HepG2 (cell line): Measurements from ENCODE around the gene MIA2. TPM values are rescaled to one million over a fixed set of nuclear protein-coding genes. Genes with fewer than 3 reads are reported as not detected.

ENCODE experiments used
- AFF4 ChIP-seq: sonication (generic); formaldehyde crosslinking; IDR thresholded peaks from 2 replicates; pipeline ENCODE4 v1.4.0; 2020; ENCODE audit warnings: missing genetic modification reagents
- ARNTL ChIP-seq: sonication (generic); formaldehyde crosslinking; IDR thresholded peaks from 2 replicates; pipeline ENCODE4 v1.4.0; 2020; ENCODE audit warnings: mild to moderate bottlenecking, missing genetic modification reagents
- BORCS8-MEF2B ChIP-seq: sonication (generic); formaldehyde crosslinking; IDR thresholded peaks from 2 replicates; pipeline ENCODE4 v1.8.0; 2022; ENCODE audit warnings: mild to moderate bottlenecking, missing genetic modification reagents
- ETV6 ChIP-seq: sonication (generic); formaldehyde crosslinking; conservative IDR thresholded peaks from 2 replicates; pipeline ENCODE4 v1.4.0; 2020; ENCODE audit warnings: missing genetic modification reagents
- GATAD2A ChIP-seq: IDR thresholded peaks from 2 replicates; pipeline ENCODE4 v1.6.1; 2016
- JUND ChIP-seq: sonication (generic); formaldehyde crosslinking; IDR thresholded peaks from 2 replicates; pipeline ENCODE4 v1.8.0; 2022; ENCODE audit warnings: mild to moderate bottlenecking, missing genetic modification reagents
- KDM6A ChIP-seq: IDR thresholded peaks from 2 replicates; pipeline ENCODE4 v1.6.1; 2016; ENCODE audit warnings: low read depth
- NFKB2 ChIP-seq: sonication (generic); formaldehyde crosslinking; IDR thresholded peaks from 2 replicates; pipeline ENCODE4 v1.4.0; 2020; ENCODE audit warnings: missing genetic modification reagents, borderline replicate concordance
- NFRKB ChIP-seq: fragments of 450-650 bp; IDR thresholded peaks from 2 replicates; pipeline ENCODE4 v1.6.1; 2017
- PHF21A ChIP-seq: sonication (generic); formaldehyde crosslinking; IDR thresholded peaks from 2 replicates; pipeline ENCODE4 v1.5.0; 2020; ENCODE audit warnings: mild to moderate bottlenecking, missing genetic modification reagents
- POGK ChIP-seq: sonication (generic); formaldehyde crosslinking; conservative IDR thresholded peaks from 2 replicates; pipeline ENCODE4 v1.8.0; 2022; ENCODE audit warnings: mild to moderate bottlenecking, moderate library complexity, missing genetic modification reagents
- PTBP1 ChIP-seq: fragments of 200-400 bp; formaldehyde crosslinking; IDR thresholded peaks from 2 replicates; pipeline ENCODE4 v1.6.1; 2018; ENCODE audit warnings: low read length, low read depth; ENCODE audit not compliant: poor library complexity, severe bottlenecking
- TCF7 ChIP-seq: sonication (generic); IDR thresholded peaks from 2 replicates; pipeline ENCODE4 v1.6.1; 2016; ENCODE audit warnings: antibody characterized with exemption, low read depth
- ZMYM3 ChIP-seq: sonication (generic); formaldehyde crosslinking; IDR thresholded peaks from 2 replicates; pipeline ENCODE4 v1.5.1; 2020; ENCODE audit warnings: mild to moderate bottlenecking, missing genetic modification reagents
- ZNF18 ChIP-seq: sonication (generic); formaldehyde crosslinking; IDR thresholded peaks from 2 replicates; pipeline ENCODE4 v1.8.0; 2022; ENCODE audit warnings: mild to moderate bottlenecking, missing genetic modification reagents; ENCODE audit not compliant: insufficient replicate concordance
- ZNF224 ChIP-seq: sonication (generic); formaldehyde crosslinking; IDR thresholded peaks from 2 replicates; pipeline ENCODE4 v1.5.0; 2020; ENCODE audit warnings: mild to moderate bottlenecking, missing genetic modification reagents
- ZNF605 ChIP-seq: sonication (generic); formaldehyde crosslinking; IDR thresholded peaks from 2 replicates; pipeline ENCODE4 v1.8.0; 2022; ENCODE audit warnings: mild to moderate bottlenecking, missing genetic modification reagents
- ZNF619 ChIP-seq: sonication (generic); formaldehyde crosslinking; IDR thresholded peaks from 2 replicates; pipeline ENCODE4 v1.4.0; 2020; ENCODE audit warnings: mild to moderate bottlenecking, missing genetic modification reagents
- ZNF670 ChIP-seq: sonication (generic); formaldehyde crosslinking; IDR thresholded peaks from 2 replicates; pipeline ENCODE4 v1.8.0; 2022; ENCODE audit warnings: mild to moderate bottlenecking, missing genetic modification reagents, borderline replicate concordance
- ZNF776 ChIP-seq: sonication (generic); formaldehyde crosslinking; IDR thresholded peaks from 2 replicates; pipeline ENCODE4 v1.4.0; 2020; ENCODE audit warnings: mild to moderate bottlenecking, missing genetic modification reagents
- polyA plus RNA-seq, 8 experiments: library from polyadenylated mRNA; depleted of rRNA in 3 of 8; stranded (reverse) in 7 of 8; unstranded in 1 of 8; fragments of >200 nt; fragmentation: Illumina TruSeq in 4 of 8; extraction: Trizol in 4 of 8; gene quantifications; 2 replicates each; pipeline versions ENCODE4 v1.2.1 to v1.2.3, GENCODE V29; 2011 to 2016; ENCODE audit warnings: low read depth in 4 of 8, missing spikeins in 1 of 8, mixed read lengths in 1 of 8; ENCODE audit not compliant: insufficient read depth in 1 of 8
- total RNA-seq, 5 experiments: library from RNA; depleted of rRNA; stranded (reverse); fragments of >200 nt; fragmentation: Illumina TruSeq; extraction: Trizol; gene quantifications; 2 replicates each; pipeline ENCODE4 v1.2.3, GENCODE V29; 2016; ENCODE audit warnings: low read depth in 1 of 5
- TF ChIP-seq, protein P1 (sequence below): IDR thresholded peaks from 2 replicates; pipeline ENCODE4 v1.6.1; 2012; ENCODE audit warnings: inconsistent platforms
- TF ChIP-seq, protein P2 (sequence below): sonication (generic); formaldehyde crosslinking; IDR thresholded peaks from 2 replicates; pipeline ENCODE4 v1.4.0; 2020; ENCODE audit warnings: mild to moderate bottlenecking, missing genetic modification reagents

The MIA2 gene
- total and polyA plus RNA-seq, 2 of the 13 experiments (the other 11 are each of a cell fraction or from before 2014, with no cell fraction given) = 134 to 158 TPM

DNA sequence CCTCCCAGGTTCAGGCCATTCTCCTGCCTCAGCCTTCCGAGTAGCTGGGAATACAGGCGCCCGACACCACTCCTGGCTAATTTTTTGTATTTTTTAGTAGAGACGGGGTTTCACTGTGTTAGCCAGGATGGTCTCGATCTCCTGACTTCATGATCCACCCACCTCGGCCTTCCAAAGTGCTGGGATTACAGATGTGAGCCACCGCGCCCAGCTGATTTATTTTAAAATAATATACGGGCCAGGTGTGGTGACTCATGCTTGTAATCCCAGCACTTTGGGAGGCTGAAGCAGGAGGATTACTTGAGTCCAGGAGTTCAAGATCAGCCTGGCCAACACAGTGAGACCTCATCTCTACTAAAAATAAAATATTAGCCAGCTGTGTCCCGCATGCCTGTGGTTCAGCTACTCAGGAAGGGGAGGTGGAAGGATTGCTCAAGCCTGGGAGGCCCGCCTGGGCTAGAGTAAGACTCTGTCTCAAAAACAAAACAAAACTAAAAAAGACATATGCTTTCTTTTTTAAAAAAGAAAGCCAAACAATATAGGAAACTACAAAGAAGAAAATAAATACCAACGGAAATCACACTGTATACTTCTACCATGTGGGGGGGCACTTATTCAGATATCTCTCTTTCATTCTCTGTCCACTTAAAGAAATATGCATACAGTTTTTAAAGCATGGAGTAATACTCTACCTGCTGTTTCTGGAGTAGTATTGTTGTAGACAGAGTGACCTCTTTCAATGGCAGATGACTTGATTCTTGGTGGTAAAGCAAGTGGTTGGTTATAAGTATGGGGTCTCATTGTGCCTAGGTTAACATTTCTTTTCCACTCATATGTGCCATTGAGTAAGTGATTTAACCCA is 930 bp upstream of the MIA2 start (continued):
- TF ChIP-seq NFRKB (no peak), ZMYM3 (CRISPR knock-in tag) (peak; percentile 98), ZNF670 (CRISPR knock-in tag) (no peak; the same call in 1 of the 2 replicates), JUND (peak; percentile 65; the same call in 1 of the 2 replicates), ZNF224 (CRISPR knock-in tag) (no peak), NFKB2 (CRISPR knock-in tag) (no peak; the same call in none of the 2 replicates), POGK (CRISPR knock-in tag) (peak; percentile 77), ARNTL (0 out of 2 replicates have a peak, but pooled peaks have one; percentile 27), PHF21A (CRISPR knock-in tag) (peak; percentile 82), ZNF18 (CRISPR knock-in tag) (peak; percentile 11), PTBP1 (no peak), ZNF605 (peak; percentile 86), KDM6A (CRISPR knock-in tag) (peak; percentile 87), ETV6 (CRISPR knock-in tag) (peak; percentile 66; the same call in 1 of the 2 replicates), GATAD2A (CRISPR knock-in tag) (peak; percentile 73; the same call in 1 of the 2 replicates), TCF7 (peak; percentile 54; the same call in 1 of the 2 replicates), ZNF776 (CRISPR knock-in tag) (no peak), ZNF619 (CRISPR knock-in tag) (no peak), BORCS8-MEF2B (CRISPR knock-in tag) (no peak), AFF4 (CRISPR knock-in tag) (no peak; the same call in 1 of the 2 replicates)
- TF ChIP-seq, protein P1, sequence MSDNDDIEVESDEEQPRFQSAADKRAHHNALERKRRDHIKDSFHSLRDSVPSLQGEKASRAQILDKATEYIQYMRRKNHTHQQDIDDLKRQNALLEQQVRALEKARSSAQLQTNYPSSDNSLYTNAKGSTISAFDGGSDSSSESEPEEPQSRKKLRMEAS = peak; percentile 50
- TF ChIP-seq, protein P2, sequence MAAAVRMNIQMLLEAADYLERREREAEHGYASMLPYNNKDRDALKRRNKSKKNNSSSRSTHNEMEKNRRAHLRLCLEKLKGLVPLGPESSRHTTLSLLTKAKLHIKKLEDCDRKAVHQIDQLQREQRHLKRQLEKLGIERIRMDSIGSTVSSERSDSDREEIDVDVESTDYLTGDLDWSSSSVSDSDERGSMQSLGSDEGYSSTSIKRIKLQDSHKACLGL (CRISPR knock-in tag) = no peak
